ENCODE results near the gene HTT.
"Not testable (repeated sequence)": the region's sequence is repeated elsewhere in the genome, so short reads cannot be mapped to it uniquely, and the experiment has no call there.

Gene HTT

DNA sequence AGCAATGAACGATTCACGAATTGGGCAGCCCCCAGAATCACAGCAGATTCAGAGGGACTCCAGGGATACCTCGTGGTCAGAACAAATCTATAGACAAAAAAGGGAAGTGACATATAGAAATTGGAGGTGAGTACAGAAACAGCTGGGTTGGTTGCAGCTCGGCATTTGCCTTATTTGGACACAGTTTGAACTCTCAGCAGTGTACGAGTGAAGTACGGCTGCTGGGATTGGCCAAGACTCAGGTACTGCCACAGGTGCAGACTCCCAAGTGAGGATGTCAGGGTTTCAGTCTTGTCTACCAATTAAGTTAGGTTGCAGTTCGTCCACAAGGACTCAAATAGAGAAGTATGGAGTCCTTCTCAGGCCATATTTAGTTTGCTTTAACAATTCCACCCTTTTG, 28.3 kb upstream of the HTT start:
- no peak for DNase-seq (ENCODE audit: low spot score)

DNA sequence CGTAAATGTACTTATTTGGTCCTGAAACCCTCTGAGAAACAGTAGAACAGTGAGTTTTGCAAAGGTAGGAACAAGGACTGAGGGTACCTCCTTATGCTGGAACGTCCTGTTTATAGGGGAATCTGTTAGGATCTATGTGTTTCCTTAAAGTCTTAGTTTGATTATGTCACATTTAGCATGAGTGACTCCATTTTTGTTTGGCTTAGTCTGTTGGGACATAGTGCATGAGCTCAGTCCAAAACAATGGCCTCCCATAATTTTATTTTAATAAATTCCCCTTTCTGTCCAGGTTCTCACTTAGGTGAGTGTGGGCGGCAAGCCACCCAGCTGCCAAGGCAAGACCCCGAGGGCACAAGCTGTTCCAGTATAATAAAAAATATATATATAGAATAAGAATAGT, 27.9 kb upstream of the HTT start:
- DNase-seq (ENCODE audit: low spot score): no peak

DNA sequence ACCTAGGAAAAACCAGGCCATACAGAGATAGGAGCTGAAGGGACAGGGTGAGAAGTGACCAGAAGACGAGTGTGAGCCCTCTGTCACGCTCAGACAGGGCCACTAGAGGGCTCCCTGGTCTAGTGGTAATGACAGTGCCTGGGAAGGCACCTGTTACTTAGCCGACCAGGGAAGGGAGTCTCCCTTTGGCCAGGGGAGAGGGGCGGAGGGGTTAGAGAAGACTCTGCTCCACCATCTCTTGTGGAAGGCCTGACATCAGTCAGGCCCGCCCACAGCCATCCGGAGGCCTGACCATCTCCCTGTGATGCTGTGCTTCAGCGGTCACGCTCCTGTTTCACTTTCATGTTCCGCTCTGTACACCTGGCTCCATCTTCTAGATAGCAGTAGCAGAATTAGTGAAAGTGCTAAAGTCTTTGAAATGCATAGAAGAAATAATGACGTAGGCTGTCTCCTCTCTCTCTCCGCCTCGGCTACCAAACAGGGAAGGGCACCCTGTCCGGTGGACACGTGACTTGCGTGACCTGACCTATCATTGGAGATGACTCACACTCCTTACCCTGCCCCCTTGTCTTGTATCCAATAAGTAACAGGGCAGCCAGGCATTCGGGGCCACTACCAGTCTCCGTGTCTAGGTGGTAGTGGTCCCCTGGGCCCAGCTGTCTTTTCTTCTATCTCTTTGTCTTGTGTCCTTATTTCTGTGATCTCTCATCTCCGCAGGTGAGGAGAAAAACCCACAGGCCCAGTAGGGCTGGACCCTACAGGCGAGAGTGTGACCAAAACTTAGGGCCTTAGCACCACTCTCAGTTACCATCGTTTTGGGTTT, 26.8 kb upstream of the HTT start:
- no peak for DNase-seq (ENCODE audit: low spot score)

DNA sequence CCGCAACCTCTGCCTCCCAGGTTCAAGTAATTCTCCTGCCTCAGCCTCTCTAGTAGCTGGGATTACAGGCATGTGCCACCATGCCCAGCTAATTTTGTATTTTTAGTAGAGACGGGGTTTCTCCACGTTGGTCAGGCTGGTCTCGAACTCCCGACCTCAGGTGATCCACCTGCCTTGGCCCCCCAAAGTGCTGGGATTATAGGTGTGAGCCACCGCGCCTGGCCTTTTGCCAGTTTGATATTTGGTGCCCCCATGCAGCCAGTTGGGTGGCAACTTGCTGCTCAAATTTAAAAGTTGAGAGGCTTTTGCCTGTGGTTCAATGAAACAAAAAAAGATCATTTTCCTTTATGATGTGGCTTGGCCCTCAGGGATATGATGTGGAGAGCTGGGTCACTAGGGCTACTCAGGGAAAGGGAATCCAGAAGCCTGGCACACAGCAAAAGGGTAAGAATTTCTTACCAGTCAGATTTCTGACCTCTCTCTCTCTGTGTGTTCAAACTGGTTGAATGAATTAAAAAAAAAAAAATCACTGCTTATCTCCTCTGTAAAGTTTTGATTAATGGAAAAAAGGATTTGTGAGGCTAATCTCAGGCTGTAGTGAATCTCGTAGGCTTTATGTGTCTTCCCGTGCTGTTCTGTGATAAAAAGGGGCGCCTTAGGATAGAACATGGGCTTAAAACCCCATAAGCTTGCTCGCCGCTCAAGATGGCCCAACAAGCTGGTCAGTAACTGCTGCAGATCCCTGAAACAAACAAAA, 23.2 kb upstream of the HTT start:
- DNase-seq (ENCODE audit: low spot score): not testable (repeated sequence)

DNA sequence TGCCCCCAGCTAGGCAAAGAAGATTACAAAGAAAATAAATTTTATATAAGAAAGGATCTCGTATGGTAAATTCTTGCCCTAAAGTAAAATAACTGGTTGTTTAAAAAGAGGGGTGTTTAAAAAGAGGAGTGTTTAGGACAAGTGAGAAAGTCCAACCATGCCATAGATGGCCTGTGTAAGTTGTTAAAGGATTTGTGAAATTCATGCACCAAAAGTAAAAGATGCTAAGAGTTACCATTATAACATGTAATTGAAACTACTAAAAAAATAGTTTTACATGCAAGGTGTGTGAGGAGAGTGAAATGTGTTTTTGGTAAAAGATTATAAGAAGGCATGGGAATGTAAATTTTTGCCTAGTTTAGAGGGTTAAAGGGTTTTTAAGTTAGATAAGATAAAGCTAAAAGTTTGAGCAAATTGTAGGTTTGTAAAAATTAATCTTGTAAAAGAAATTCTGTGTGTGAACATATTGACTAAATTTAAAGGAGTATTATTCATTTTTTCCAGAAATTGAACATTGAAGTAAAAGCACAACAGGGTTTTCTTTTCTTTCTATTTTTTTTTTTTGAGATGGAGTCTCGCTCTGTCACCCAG, 20.2 kb upstream of the HTT start:
- DNase-seq (ENCODE audit: low spot score): no peak

DNA sequence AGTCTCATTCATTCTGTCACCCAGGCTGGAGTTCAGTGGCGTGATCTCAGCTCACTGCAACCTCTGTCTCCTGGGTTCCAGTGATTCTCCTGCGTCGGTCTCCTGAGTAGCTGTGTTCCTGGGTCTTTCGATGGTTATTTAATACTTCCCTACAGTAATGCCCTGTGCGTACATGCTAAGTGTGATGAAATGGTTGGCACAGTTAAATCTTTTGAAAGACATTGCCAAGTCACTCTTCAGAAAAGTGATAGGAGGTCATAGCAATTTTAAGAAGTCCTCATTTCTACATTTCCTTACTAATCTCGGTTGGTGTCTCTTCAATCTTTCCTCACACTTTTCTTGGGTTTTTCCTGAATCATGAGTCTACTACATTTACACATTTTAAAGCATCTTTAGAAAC, 14.5 kb upstream of the HTT start:
- DNase-seq (ENCODE audit: low spot score): no peak

DNA sequence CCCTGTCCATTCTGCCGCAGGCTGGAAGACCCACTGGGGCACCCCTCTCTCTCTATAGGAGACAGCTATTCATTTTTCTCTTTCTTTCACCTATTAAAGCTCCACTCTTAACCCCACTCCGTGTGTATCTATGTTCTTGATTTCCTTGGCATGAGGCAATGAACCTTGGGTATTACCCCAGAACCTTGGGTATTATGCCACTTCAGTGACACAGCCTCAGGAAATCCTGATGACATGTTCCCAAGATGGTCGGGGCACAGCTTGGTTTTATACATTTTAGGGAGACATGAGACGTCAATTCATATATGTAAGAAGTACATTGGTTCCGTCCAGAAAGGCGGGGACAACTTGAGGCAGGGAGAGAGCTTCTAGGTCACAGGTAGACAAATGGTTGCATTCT, 13.5 kb upstream of the HTT start:
- no peak for DNase-seq (ENCODE audit: low spot score)

DNA sequence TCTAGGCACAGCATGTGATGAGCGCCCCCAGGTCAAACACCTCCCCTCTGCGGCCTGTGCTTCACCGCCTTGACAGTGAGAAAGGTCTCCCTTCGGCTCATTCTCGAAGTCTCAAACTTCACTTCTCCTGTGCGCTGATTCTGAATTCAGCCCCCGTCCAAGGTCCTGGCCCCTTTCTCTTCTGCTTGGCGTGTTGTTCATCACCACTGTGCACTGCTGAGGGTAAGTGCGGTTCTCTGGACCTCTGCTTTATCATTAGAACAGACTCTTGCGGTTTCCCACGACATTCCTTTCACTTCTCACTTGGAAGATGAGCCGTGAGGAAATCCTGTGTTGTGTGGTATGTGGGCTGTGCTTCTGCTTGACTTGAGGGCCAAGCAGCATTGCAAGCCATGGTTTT, 12.0 kb upstream of the HTT start:
- no peak for DNase-seq (ENCODE audit: low spot score)

DNA sequence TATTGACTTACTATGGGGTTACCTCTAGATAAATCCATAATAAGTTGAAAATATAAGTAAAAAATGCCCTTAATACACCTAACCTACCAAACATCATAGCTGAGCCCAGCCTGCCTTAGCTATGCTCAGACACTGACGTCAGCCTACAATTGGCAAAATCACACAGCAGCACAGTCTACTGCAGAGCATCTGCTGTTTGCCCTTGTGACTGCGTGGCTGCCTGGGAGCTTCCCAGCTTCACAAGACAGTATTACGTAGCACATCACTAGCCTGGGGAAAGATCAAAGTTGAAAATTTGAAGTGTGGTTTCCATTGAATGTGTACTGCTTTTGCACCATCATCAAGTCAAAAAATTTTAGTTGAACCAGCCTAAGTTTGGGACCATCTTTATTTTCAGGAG, 8.9 kb upstream of the HTT start:
- no peak for DNase-seq (ENCODE audit: low spot score)

DNA sequence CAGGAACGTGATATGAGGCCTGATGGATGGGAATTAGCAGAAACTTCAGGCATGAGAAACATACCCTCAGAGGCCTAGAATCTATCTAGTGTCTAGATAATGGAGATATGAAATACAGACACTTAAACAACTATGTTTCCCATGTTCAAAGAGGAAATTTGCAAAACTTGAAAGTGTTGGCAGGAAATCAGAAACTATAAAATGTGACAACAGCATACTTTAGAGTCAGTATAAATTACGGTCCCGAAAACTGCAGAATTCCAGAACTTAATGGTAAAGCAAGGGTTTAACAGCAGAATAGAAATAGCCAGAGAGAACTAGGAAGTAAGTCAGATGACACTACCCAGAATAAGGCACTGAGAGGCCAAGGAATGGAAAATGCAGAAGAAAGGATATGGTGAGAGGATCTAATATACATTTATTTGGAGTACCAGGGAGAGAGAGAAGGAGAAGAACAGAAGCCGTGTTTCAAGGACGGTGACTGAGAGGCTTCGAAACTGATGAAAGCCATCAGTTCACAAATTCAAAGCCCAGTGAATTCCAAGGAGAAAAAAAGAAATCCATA, 7.6 kb upstream of the HTT start:
- no peak for DNase-seq (ENCODE audit: low spot score)

DNA sequence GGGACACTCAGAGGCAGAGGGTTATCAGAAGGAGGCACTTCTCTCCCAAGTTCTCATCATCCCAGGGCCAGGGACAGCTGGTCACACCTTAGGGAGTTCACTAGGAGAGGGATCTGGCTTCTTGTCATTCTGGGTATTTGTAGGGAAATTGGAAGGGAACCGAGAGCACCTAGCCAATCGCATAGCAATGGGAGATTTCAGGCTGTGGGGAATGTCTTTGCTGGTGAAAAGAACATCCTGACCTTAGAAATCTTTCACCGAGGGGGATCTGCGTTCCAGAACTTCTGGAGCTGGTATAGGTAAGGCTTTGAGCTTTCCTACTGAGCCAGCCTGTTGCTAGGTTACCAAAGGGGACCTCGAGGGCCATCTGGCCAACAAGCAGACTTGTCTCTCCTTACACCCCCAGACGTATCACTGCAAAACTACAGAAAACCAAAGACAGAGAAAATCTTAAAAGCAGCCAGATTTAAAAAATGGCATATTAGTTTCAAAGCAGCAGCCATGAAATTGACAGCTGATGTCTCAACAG, 6.9 kb upstream of the HTT start:
- DNase-seq (ENCODE audit: low spot score): no peak

DNA sequence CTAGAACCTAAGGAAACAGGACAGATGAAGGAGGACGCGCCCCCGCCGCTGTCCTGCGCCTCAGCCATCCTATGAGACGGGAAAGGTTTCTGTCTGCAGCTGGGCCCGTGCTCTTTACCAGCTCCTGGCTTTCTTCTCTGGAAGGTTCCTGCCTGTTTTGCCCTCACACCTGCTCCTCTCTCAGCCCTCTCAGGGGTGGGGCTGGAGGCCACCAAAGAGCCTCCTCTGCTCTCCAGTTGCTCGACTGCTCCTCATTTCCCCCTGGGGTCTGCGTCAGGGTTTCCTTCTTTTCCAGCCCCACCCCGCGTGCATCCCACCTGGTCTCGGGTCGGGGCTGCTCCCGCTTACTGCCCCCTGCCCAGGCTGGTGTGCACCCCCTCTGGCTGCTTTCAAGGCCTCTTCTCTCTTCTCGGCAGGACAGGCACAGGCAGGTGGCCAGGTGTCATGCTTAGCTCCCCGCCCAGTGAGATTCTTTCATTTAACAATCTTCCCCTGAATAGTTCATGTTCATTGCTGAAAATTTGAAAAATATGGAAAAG, 4.8 kb upstream of the HTT start:
- DNase-seq (ENCODE audit: low spot score): no peak

DNA sequence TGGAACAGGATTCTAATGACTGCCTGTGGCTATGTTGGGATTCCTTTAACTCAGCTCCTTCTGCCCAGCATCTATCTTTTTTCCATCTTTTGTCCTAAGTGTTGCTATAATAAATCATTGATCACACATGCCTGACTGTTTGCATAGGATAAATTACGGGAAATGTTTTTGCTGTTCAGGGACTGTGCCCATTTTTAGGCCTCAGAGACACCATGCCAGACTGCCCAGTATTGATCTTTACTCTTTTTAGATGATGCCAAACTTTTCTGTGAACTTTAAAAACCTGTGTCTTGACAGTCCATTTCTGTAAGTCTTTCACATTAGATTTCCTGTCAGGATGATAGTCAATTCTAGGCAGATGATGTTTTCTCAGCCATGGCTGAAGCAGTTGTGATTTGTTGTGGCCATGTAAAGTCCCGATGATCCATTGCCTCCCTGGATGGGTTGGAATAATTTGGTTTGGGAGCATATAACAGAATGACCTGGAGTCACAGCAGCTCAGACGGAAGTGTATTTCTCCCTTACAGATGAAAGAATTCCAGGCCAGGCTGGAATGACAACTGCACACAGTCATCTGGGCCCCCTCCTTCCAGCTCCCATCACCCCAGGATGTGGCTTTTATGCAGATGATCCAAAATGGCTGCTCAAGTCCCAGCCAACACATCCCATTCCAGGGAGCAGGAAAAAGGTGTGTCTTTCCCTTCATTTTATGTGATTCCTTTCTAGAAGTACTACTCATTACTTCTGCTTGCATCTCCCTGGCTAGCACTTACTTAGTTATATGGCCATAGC, 3.6 kb upstream of the HTT start:
- no peak for DNase-seq (ENCODE audit: low spot score)

DNA sequence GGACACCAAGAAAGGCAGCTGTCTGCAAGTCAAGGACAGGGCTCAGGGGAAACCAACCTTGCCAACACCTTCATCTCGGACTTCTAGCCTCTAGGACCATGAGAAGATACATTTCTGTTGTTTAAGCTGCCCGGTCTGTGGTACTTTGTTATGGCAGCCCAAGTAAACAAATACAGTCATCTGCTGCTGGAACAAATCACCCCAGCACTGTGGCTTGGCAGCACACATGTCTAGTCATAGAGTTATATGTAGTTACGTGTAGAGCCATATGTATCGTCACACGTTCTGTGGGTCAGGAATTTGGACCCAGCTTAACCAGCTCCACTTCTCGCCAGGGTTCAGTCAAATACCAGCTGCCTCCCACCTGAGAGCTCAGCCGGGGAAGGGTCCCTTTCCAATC, 2.7 kb upstream of the HTT start:
- no peak for DNase-seq (ENCODE audit: low spot score)

DNA sequence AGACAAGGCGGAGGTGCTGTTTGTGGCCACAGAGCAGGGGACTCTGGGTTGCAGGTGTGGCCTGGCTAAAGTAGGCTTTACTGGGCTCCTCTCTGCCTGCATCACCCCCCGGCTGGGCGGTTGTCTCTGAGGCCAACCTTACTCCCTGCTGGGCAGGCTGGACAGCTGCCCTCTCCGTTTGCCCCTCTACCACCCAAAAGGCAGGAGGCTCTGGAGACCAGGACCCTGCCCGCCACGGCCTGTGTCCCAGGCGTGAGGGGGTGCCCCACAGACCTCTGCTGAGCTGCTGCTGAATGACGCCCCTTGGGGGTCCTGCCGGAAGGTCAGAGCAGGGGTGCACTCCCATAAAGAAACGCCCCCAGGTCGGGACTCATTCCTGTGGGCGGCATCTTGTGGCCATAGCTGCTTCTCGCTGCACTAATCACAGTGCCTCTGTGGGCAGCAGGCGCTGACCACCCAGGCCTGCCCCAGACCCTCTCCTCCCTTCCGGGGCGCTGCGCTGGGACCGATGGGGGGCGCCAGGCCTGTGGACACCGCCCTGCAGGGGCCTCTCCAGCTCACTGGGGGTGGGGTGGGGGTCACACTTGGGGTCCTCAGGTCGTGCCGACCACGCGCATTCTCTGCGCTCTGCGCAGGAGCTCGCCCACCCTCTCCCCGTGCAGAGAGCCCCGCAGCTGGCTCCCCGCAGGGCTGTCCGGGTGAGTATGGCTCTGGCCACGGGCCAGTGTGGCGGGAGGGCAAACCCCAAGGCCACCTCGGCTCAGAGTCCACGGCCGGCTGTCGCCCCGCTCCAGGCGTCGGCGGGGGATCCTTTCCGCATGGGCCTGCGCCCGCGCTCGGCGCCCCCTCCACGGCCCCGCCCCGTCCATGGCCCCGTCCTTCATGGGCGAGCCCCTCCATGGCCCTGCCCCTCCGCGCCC, 1.1 kb upstream of the HTT start:
- DNase-seq (ENCODE audit: low spot score): no peak

DNA sequence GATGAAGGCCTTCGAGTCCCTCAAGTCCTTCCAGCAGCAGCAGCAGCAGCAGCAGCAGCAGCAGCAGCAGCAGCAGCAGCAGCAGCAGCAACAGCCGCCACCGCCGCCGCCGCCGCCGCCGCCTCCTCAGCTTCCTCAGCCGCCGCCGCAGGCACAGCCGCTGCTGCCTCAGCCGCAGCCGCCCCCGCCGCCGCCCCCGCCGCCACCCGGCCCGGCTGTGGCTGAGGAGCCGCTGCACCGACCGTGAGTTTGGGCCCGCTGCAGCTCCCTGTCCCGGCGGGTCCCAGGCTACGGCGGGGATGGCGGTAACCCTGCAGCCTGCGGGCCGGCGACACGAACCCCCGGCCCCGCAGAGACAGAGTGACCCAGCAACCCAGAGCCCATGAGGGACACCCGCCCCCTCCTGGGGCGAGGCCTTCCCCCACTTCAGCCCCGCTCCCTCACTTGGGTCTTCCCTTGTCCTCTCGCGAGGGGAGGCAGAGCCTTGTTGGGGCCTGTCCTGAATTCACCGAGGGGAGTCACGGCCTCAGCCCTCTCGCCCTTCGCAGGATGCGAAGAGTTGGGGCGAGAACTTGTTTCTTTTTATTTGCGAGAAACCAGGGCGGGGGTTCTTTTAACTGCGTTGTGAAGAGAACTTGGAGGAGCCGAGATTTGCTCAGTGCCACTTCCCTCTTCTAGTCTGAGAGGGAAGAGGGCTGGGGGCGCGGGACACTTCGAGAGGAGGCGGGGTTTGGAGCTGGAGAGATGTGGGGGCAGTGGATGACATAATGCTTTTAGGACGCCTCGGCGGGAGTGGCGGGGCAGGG, 568 bp downstream of the HTT start:
- peak; percentile 11 for DNase-seq (ENCODE audit: low spot score)

DNA sequence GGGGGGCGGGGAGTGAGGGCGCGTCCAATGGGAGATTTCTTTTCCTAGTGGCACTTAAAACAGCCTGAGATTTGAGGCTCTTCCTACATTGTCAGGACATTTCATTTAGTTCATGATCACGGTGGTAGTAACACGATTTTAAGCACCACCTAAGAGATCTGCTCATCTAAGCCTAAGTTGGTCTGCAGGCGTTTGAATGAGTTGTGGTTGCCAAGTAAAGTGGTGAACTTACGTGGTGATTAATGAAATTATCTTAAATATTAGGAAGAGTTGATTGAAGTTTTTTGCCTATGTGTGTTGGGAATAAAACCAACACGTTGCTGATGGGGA, 1.1 kb downstream of the HTT start:
- DNase-seq (ENCODE audit: low spot score): no peak

DNA sequence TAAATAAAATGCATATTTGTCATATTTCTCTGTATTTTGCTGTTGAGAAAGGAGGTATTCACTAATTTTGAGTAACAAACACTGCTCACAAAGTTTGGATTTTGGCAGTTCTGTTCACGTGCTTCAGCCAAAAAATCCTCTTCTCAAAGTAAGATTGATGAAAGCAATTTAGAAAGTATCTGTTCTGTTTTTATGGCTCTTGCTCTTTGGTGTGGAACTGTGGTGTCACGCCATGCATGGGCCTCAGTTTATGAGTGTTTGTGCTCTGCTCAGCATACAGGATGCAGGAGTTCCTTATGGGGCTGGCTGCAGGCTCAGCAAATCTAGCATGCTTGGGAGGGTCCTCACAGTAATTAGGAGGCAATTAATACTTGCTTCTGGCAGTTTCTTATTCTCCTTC, 3.3 kb downstream of the HTT start:
- DNase-seq (ENCODE audit: low spot score): no peak

DNA sequence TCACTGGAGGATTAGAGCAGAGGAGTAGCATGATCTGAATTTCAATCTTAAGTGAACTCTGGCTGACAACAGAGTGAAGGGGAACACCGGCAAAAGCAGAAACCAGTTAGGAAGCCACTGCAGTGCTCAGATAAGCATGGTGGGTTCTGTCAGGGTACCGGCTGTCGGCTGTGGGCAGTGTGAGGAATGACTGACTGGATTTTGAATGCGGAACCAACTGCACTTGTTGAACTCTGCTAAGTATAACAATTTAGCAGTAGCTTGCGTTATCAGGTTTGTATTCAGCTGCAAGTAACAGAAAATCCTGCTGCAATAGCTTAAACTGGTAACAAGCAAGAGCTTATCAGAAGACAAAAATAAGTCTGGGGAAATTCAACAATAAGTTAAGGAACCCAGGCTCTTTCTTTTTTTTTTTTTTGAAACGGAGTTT, 5.2 kb downstream of the HTT start:
- DNase-seq (ENCODE audit: low spot score): no peak

Measured in COLO829 (cell line).